D341Med (cell line): ENCODE data around the gene CYP4Z1.
"Not testable (repeated sequence)": the region's sequence is repeated elsewhere in the genome, so short reads cannot be mapped to it uniquely, and the experiment has no call there.

Source experiments
- DNase-seq: peaks from one replicate; pipeline ENCODE4 v3.0.0; 2012; ENCODE audit warnings: low spot score

The CYP4Z1 gene

GRCh38 chr1:47128221-47128620, 61.2 kb downstream of the CYP4Z1 start:
- DNase-seq, result no peak

- DNase-seq, result not testable (repeated sequence)
Observed at GRCh38 chr1:47128854-47129253, 61.8 kb downstream of the CYP4Z1 start.

- not testable (repeated sequence) for DNase-seq
Observed at GRCh38 chr1:47129489-47130230, 62.6 kb downstream of the CYP4Z1 start.

- not testable (repeated sequence) for DNase-seq
Observed at GRCh38 chr1:47132665-47133064, 65.6 kb downstream of the CYP4Z1 start.

- no peak for DNase-seq
Observed at GRCh38 chr1:47137198-47137597, 70.2 kb downstream of the CYP4Z1 start, which contains the start of gene CYP4A22. Gene CYP4A22, plus strand, starts transcription at chr1:47137441. Its CDS starts 45 bp downstream, at chr1:47137486.

- DNase-seq, result no peak
Observed at GRCh38 chr1:47137925-47138615, 71.0 kb downstream of the CYP4Z1 start.

GRCh38 chr1:47140358-47140757, 73.3 kb downstream of the CYP4Z1 start:
- not testable (repeated sequence) for DNase-seq

- not testable (repeated sequence) for DNase-seq
Observed at GRCh38 chr1:47143654-47144053, 76.6 kb downstream of the CYP4Z1 start.

GRCh38 chr1:47146495-47146894, 79.5 kb downstream of the CYP4Z1 start:
- DNase-seq, result not testable (repeated sequence)

- no peak for DNase-seq
Observed at GRCh38 chr1:47147047-47147785, 80.2 kb downstream of the CYP4Z1 start.

- not testable (repeated sequence) for DNase-seq
Observed at GRCh38 chr1:47149162-47149561, 82.1 kb downstream of the CYP4Z1 start.

- not testable (repeated sequence) for DNase-seq
Observed at GRCh38 chr1:47156457-47156856, 89.4 kb downstream of the CYP4Z1 start.

GRCh38 chr1:47157957-47158356, 90.9 kb downstream of the CYP4Z1 start:
- DNase-seq, result not testable (repeated sequence)

- no peak for DNase-seq
Observed at GRCh38 chr1:47160716-47161115, 93.7 kb downstream of the CYP4Z1 start.

- DNase-seq, result no peak
Observed at GRCh38 chr1:47161298-47162040, 94.4 kb downstream of the CYP4Z1 start.

- DNase-seq, result no peak
Observed at GRCh38 chr1:47164552-47164951, 97.5 kb downstream of the CYP4Z1 start.
